ENCODE results near the gene SEC14L3. TPM values are rescaled to one million over a fixed set of nuclear protein-coding genes. Genes with fewer than 3 reads are reported as not detected.

Gene SEC14L3
- total and polyA plus RNA-seq, 2 donors (not counting 3 experiments of a cell fraction or from before 2014, with no cell fraction given), result not detected

GRCh38 chr22:30511109-30511508 lies 39.3 kb upstream of the SEC14L3 start:
- H3K9me1 ChIP-seq (replicated peaks; ENCODE audit: control insufficient read depth, extremely low read depth, insufficient read depth, low read length), result no peaks in the 10 kb centered on the region
- H3K27ac ChIP-seq (ENCODE audit: insufficient read depth, low read depth, low read length), result no peak overlapping the region
- peaks cover 0 to 4% of the 10 kb centered on the region in 2 experiments for H3K27me3 ChIP-seq (ENCODE audit: control insufficient read depth in 2 of 2, insufficient read depth in 2 of 2, low read length in 2 of 2)
- H2AFZ ChIP-seq (ENCODE audit: low read depth, low read length), result no peak overlapping the region
- dilution Hi-C loops (cut with MboI; ENCODE audit: extremely low pct_ligation_motif_present, low sequenced_read_pairs), result no loop called here
- H3K79me2 ChIP-seq (ENCODE audit: control insufficient read depth, insufficient read depth, low read length), result no peaks in the 10 kb centered on the region
- H3K4me1 ChIP-seq (ENCODE audit: control insufficient read depth, extremely low read depth, insufficient read depth, low read length), result no peaks in the 10 kb centered on the region
- no peak overlapping the region for H3K9ac ChIP-seq (replicated peaks; ENCODE audit: extremely low read depth, insufficient read depth, low read length)
- no peaks in the 10 kb centered on the region for H3K36me3 ChIP-seq (ENCODE audit: control insufficient read depth in 2 of 2, extremely low read depth in 1 of 2, insufficient read depth in 2 of 2, low read length in 2 of 2)
- intact Hi-C loops (cut with micrococcal nuclease), result no loop called here
- H3K9me3 ChIP-seq (replicated peaks; ENCODE audit: control insufficient read depth, insufficient read depth, low read length), result no peaks in the 10 kb centered on the region
- ChIA-PET CTCF (interaction anchor here (0.8 kb wide), 1 partner anchor 27 kb away, joined by 4 read pairs; no protein-coding TSS in a partner anchor), POLR2A (interaction anchor here (0.7 kb wide), 1 partner anchor 154 kb away, joined by 4 read pairs; no protein-coding TSS in a partner anchor)
- TF ChIP-seq GATA2 (IDR thresholded peaks at IDR 0.05; ENCODE audit: insufficient read depth, insufficient read length, low read depth, low read length) (no peak), POLR2AphosphoS5 (IDR thresholded peaks at IDR 0.05; ENCODE audit: insufficient read depth, low read depth, low read length) (no peak), POLR2A (IDR thresholded peaks at IDR 0.05; ENCODE audit: low read depth, low read length) (no peak), JUN (IDR thresholded peaks at IDR 0.05; ENCODE audit: borderline replicate concordance, insufficient read depth, insufficient read length, low read depth) (no peak), MAX (IDR thresholded peaks at IDR 0.05; ENCODE audit: insufficient read depth, insufficient read length) (no peak), FOS (IDR thresholded peaks at IDR 0.05; ENCODE audit: borderline replicate concordance, insufficient read depth, low read length) (no peak), EZH2 (IDR thresholded peaks at IDR 0.05; ENCODE audit: borderline replicate concordance, low read depth, low read length, severe bottlenecking) (no peak), CTCF (IDR thresholded peaks at IDR 0.05; ENCODE audit: extremely low read depth in 1 of 2, insufficient read depth in 1 of 2, low read depth in 1 of 2, low read length in 2 of 2) (no peak), MYC (IDR thresholded peaks at IDR 0.05; ENCODE audit: low read depth, low read length) (no peak)
- no peak for FAIRE-seq
- no peak for DNase-seq (ENCODE audit: low read depth, low spot score)
- no peak overlapping the region for H3K4me3 ChIP-seq (replicated peaks in 1 of 3; ENCODE audit: insufficient read depth in 1 of 3, low read depth in 1 of 3, low read length in 3 of 3)
- no peaks in the 10 kb centered on the region for H4K20me1 ChIP-seq (replicated peaks; ENCODE audit: control insufficient read depth, extremely low read depth, insufficient read depth, low read length)
- H3K4me2 ChIP-seq (ENCODE audit: insufficient read depth, low read length), result no peak overlapping the region
- BruUV-seq (replicated peaks), result no TSS peak
